GM19455 (cell line): ENCODE measurements around the gene OR10G2.

ENCODE experiments used
- ATAC-seq: cut with Tn5 transposase; IDR thresholded peaks from one replicate; pipeline ENCODE4 v1.9.1; 2021; ENCODE audit not compliant: unreplicated experiment

The OR10G2 gene

DNA sequence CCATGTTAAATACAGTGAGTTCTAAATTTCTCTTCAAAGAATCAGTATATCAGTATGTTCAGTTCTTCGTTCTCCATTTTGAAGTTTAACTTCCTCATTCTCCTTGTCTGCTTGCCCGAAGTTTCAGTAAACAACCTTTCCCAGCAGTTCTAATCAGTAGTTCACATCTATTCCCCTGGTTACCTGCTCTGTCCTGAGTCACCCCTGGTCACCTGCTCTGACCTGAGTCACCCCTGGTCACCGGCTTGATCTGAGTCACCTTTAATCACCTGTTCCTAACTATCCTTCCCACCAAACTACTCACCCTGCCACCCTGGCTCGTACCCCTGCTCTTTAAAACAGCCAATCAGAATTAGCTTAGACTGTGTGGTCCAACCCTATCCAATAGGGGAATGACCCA lies 45.4 kb downstream of the OR10G2 start:
- ATAC-seq, result no peak
